ENCODE measurements around the gene IYD.

Gene IYD

DNA sequence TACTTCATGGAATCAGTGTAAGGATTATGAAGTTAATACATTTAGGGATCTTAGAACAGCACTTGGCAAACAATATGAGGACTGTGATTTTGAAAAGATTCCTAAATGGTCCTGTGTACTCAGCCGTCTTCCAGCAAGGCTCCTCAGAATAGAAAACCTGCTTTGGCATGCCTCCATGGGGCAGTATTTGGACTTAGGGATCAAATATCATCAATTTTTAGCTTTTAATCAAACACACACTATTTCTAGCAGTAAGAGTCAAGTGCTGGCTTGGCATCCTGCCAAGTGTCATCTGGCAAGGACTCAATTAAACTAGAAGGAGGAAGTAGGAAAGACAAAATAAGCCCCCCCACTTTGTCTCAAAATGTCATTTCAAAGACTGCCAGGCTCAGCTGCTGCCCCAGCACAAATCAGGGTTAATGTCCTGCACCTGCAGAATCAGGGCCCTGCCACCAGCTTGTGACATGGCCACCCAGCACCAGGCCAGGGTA is 40.8 kb downstream of the IYD start:
- H3K4me3 ChIP-seq (ENCODE audit: low read depth, low read length) = no peak overlapping the region

DNA sequence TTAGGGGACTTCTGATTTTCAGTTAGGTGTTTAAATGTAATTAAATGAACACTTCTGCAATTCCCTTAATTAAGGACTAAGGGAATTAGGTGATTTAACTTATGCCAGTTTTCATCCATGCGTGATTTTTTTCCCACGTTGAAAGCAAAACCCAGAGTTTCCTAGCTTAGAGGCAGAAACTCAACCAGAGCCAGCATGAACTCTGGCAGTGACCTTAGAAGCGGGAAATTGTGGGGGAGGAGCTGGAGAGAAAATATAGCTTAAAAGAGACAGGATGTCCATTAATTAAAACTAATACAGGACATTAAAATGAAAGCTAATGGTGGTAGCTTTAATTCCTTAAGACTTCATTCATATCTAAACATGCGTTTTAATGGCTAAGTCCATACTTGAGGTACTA is 41.6 kb downstream of the IYD start:
- no peak overlapping the region for H3K4me3 ChIP-seq (ENCODE audit: low read depth, low read length)
- TF ChIP-seq, protein P1, sequence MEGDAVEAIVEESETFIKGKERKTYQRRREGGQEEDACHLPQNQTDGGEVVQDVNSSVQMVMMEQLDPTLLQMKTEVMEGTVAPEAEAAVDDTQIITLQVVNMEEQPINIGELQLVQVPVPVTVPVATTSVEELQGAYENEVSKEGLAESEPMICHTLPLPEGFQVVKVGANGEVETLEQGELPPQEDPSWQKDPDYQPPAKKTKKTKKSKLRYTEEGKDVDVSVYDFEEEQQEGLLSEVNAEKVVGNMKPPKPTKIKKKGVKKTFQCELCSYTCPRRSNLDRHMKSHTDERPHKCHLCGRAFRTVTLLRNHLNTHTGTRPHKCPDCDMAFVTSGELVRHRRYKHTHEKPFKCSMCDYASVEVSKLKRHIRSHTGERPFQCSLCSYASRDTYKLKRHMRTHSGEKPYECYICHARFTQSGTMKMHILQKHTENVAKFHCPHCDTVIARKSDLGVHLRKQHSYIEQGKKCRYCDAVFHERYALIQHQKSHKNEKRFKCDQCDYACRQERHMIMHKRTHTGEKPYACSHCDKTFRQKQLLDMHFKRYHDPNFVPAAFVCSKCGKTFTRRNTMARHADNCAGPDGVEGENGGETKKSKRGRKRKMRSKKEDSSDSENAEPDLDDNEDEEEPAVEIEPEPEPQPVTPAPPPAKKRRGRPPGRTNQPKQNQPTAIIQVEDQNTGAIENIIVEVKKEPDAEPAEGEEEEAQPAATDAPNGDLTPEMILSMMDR (IDR thresholded peaks at IDR 0.05; ENCODE audit: borderline replicate concordance, insufficient read depth, low read depth, low read length) = no peak

More for the DNA sequence above, 40.8 kb downstream of the IYD start:
- TF ChIP-seq, protein P1 (IDR thresholded peaks at IDR 0.05; ENCODE audit: borderline replicate concordance, insufficient read depth, low read depth, low read length) = no peak

DNA sequence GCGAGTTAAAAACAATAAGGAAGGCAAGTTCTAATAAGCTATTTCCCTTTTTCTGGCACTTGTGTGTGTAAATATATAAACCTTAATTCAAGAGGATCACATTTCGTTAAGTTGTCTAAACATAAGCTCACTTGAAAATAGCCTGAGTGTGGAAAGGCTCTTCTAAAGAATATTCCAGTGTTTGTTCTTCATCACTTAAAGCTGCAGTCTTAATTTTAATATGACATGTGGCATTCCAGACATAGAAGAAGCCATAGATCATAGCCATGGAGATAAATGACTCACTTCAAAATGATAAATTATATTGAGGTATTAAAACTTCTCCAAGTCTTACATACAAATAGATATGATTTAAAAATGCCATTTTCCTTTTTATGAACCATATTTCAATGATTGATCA is 42.1 kb downstream of the IYD start:
- TF ChIP-seq, protein P1 (IDR thresholded peaks at IDR 0.05; ENCODE audit: borderline replicate concordance, insufficient read depth, low read depth, low read length) = no peak
- H3K4me3 ChIP-seq (ENCODE audit: low read depth, low read length) = no peak overlapping the region

DNA sequence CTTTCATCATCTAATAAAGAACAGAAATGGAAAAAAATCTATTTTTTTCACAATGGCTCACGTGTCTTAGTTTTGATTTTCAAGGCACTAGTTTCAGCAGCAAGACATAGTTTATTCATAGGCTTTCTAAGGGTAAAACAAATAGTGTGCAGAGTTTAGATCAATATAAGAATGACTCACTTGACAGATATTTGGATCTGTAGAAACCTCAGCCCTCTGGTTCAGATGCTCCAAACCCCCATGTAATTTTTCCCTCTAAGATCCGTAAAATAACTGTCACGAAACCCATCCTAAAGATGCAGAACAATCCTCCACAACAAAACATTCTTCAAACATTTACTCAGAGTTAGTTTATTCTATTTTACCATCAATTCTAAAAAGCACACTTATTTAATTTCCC is 43.4 kb downstream of the IYD start:
- H3K4me3 ChIP-seq (ENCODE audit: low read depth, low read length) = no peak overlapping the region
- TF ChIP-seq, protein P1 (IDR thresholded peaks at IDR 0.05; ENCODE audit: borderline replicate concordance, insufficient read depth, low read depth, low read length) = no peak

DNA sequence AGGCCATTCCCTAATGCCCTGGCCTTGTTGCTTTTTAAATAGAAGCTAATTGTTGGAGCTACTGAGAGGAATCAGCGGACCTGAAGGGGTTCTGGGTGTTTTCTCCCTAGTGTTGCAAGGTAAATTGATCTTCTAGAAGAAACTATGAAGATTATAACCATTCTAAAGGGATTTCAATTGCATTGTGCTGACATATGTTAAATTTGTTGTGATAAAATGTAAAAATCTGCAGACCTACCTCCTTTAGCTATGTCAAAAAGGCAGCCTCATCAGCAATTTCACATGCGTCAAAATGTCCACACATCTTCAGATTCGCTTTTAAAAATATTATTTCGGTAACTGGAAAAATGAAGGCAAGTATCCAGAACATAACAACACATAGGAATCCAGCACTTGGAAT is 44.4 kb downstream of the IYD start:
- TF ChIP-seq, protein P1 (IDR thresholded peaks at IDR 0.05; ENCODE audit: borderline replicate concordance, insufficient read depth, low read depth, low read length) = no peak
- no peak overlapping the region for H3K4me3 ChIP-seq (ENCODE audit: low read depth, low read length)

DNA sequence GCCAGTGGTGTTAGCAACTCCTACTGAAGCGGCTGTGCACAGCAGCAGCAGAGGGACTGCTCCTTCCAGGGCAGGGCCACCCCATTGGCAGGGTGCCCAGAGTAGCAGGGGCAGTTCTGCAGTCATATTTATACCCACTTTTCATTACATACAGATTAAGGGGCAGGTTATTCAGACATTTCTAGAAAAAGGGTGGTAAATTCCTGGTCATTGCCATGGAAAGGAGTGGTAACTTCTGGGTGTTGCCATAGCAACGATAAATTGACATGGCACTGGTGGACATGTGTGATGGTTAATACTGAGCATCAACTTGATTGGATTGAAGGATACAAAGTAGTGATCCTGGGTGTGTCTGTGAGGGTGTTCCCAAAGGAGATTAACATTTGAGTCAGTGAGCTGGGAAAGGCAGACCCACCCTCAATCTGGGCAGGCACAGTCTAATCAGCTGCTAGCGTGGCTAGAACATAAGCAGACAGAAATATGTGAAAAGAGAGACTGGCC is 45.0 kb downstream of the IYD start:
- H3K4me3 ChIP-seq (ENCODE audit: low read depth, low read length) = no peak overlapping the region
- TF ChIP-seq, protein P1 (IDR thresholded peaks at IDR 0.05; ENCODE audit: borderline replicate concordance, insufficient read depth, low read depth, low read length) = no peak

DNA sequence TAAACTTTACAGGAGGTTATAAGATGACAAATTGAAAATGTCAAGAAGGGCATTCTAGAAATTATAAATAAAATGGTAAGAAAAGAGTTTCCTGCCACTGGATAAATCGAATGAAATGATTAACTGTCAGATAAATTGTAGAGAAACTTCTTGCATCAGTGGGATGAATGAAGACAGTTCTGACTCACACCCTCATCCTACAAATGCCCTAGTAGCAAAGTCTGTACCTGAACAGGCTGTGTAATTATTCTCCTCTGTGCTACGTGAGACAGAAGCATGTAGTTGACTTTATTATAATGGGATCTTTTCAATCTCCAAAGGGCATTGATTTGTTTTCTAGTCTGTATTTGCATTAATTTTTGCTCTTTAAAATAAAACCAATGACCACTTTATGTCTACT is 47.3 kb downstream of the IYD start:
- no peak overlapping the region for H3K4me3 ChIP-seq (ENCODE audit: low read depth, low read length)

More for the DNA sequence above, 47.3 kb downstream of the IYD start:
- TF ChIP-seq, protein P1 (IDR thresholded peaks at IDR 0.05; ENCODE audit: borderline replicate concordance, insufficient read depth, low read depth, low read length) = no peak
